ENCODE data around the gene CLCA4.
"Not testable (repeated sequence)": the region's sequence is repeated elsewhere in the genome, so short reads cannot be mapped to it uniquely, and the experiment has no call there.

The CLCA4 gene

GRCh38 chr1:86582161-86582560, 35.3 kb downstream of the CLCA4 start:
- DNase-seq (ENCODE audit: insufficient read length, low spot score) (no peak), FAIRE-seq (no peak)
- TF ChIP-seq CTCF (IDR thresholded peaks at IDR 0.05; ENCODE audit: insufficient read depth, missing control alignments), result no peak

- FAIRE-seq (no peak), DNase-seq (ENCODE audit: insufficient read length, low spot score) (no peak)
- no peak for TF ChIP-seq CTCF (IDR thresholded peaks at IDR 0.05; ENCODE audit: insufficient read depth, missing control alignments)
Measured at GRCh38 chr1:86583032-86583431, 36.2 kb downstream of the CLCA4 start.

GRCh38 chr1:86583593-86583992, 36.7 kb downstream of the CLCA4 start:
- FAIRE-seq, result no peak
- DNase-seq (ENCODE audit: insufficient read length, low spot score), result no peak

GRCh38 chr1:86594284-86594770, 47.4 kb downstream of the CLCA4 start:
- DNase-seq (ENCODE audit: insufficient read length, low spot score) (no peak), FAIRE-seq (no peak)
- TF ChIP-seq CTCF (IDR thresholded peaks at IDR 0.05; ENCODE audit: insufficient read depth, missing control alignments), result no peak

More at GRCh38 chr1:86583593-86583992, 36.7 kb downstream of the CLCA4 start:
- TF ChIP-seq CTCF (IDR thresholded peaks at IDR 0.05; ENCODE audit: insufficient read depth, missing control alignments), result no peak

- FAIRE-seq, result no peak
- no peak for TF ChIP-seq CTCF (IDR thresholded peaks at IDR 0.05; ENCODE audit: insufficient read depth, missing control alignments)
- no peak for DNase-seq (ENCODE audit: insufficient read length, low spot score)
Measured at GRCh38 chr1:86596224-86596623, 49.3 kb downstream of the CLCA4 start.

- DNase-seq (ENCODE audit: insufficient read length, low spot score), result no peak
- no peak for FAIRE-seq
- TF ChIP-seq CTCF (IDR thresholded peaks at IDR 0.05; ENCODE audit: insufficient read depth, missing control alignments), result no peak
Measured at GRCh38 chr1:86596741-86597290, 49.9 kb downstream of the CLCA4 start.

- not testable (repeated sequence) for FAIRE-seq; DNase-seq (ENCODE audit: insufficient read length, low spot score)
Measured at GRCh38 chr1:86606080-86606479, 59.2 kb downstream of the CLCA4 start.

GRCh38 chr1:86616433-86616832, 69.6 kb downstream of the CLCA4 start:
- DNase-seq (ENCODE audit: insufficient read length, low spot score) (no peak), FAIRE-seq (no peak)
- no peak for TF ChIP-seq CTCF (IDR thresholded peaks at IDR 0.05; ENCODE audit: insufficient read depth, missing control alignments)

Data from D721Med (cell line).